GM06990 (cell line): ENCODE results near the gene SHROOM2.
A peak's percentile ranks its signal among the peaks of the same experiment; 100 is the strongest.

ENCODE experiments used
- DNase-seq: peaks from one replicate; pipeline ENCODE4 v3.0.0-alpha.2; 2011; ENCODE audit not compliant: insufficient read length; ENCODE audit errors: extremely low read depth
- H3K27me3 ChIP-seq: replicated peaks from 2 replicates; pipeline ENCODE4 v1.6.0; 2011; ENCODE audit warnings: low read length; ENCODE audit not compliant: control insufficient read depth, insufficient read depth
- H3K36me3 ChIP-seq: 2 replicates; pipeline ENCODE4 v1.5.1; 2011; ENCODE audit warnings: low read length; ENCODE audit not compliant: control insufficient read depth, insufficient read depth
- H3K4me3 ChIP-seq: replicated peaks from 2 replicates; pipeline ENCODE4 v1.5.1; 2011; ENCODE audit warnings: low read depth, mild to moderate bottlenecking, control low read depth, low read length
- CTCF ChIP-seq: IDR thresholded peaks from 2 replicates; pipeline ENCODE4 v1.5.1; 2011; ENCODE audit warnings: low read length, control low read depth, mild to moderate bottlenecking, inconsistent platforms; ENCODE audit not compliant: insufficient read depth, poor library complexity, severe bottlenecking

Gene SHROOM2

GRCh38 chrX:9825129-9825790 is 39.0 kb downstream of the SHROOM2 start:
- H3K4me3 ChIP-seq, result no peak overlapping the region
- no peaks in the 10 kb centered on the region for H3K36me3 ChIP-seq
- no peaks in the 10 kb centered on the region; the same call in 1 of the 2 replicates for H3K27me3 ChIP-seq
- TF ChIP-seq CTCF, result no peak
- no peak for DNase-seq

- TF ChIP-seq CTCF, result no peak
- no peak for DNase-seq
- Histone ChIP-seq H3K27me3 (no peaks in the 10 kb centered on the region; the same call in 1 of the 2 replicates), H3K4me3 (no peak overlapping the region), H3K36me3 (no peaks in the 10 kb centered on the region)
Measured at GRCh38 chrX:9825966-9826365, 39.7 kb downstream of the SHROOM2 start.

GRCh38 chrX:9829308-9830267 is 43.4 kb downstream of the SHROOM2 start:
- TF ChIP-seq CTCF, result no peak
- Histone ChIP-seq H3K36me3 (no peaks in the 10 kb centered on the region), H3K4me3 (no peak overlapping the region), H3K27me3 (no peaks in the 10 kb centered on the region)
- DNase-seq, result peak; percentile 68

GRCh38 chrX:9832811-9833210 is 46.6 kb downstream of the SHROOM2 start:
- H3K27me3 ChIP-seq, result no peaks in the 10 kb centered on the region
- no peak for DNase-seq
- no peaks in the 10 kb centered on the region for H3K36me3 ChIP-seq
- TF ChIP-seq CTCF, result no peak
- H3K4me3 ChIP-seq, result no peak overlapping the region

- no peaks in the 10 kb centered on the region for H3K27me3 ChIP-seq
- no peaks in the 10 kb centered on the region for H3K36me3 ChIP-seq
- H3K4me3 ChIP-seq, result no peak overlapping the region
- no peak for DNase-seq
- no peak for TF ChIP-seq CTCF
Measured at GRCh38 chrX:9835585-9836210, 49.5 kb downstream of the SHROOM2 start.
